Naive thymus-derived CD8-positive, alpha-beta T cell (primary cell): ENCODE data around the gene TRIM63. TPM values are rescaled to one million over a fixed set of nuclear protein-coding genes. Genes with fewer than 3 reads are reported as not detected.

Experiments
- ATAC-seq, 2 donors: fragments of 150-1000 bp; cut with Tn5 transposase in 1 of 2; sonication (Bioruptor Pico), chemical (Tn5 transposase) in 1 of 2; 1 replicate in 1 of 2; 2 replicates in 1 of 2; pipeline ENCODE4 v1.10.0; 2021; ENCODE audit warnings: mild to moderate bottlenecking in 2 of 2, moderate library complexity in 2 of 2
- POLR2A ChIA-PET: fragments of 350-600 bp; sonication (Branson Sonifier 250); formaldehyde crosslinking; loops from one replicate; lab custom pipeline; 2021; ENCODE audit warnings: antibody characterized with exemption; lab: Charles Lee
- DNase-seq, 10 donors: peaks; one replicate each; pipeline versions ENCODE4 v3.0.0 to v3.0.0-alpha.2; 2020 to 2022
- H3K27ac Mint-ChIP-seq, 10 donors: one replicate each; pipeline ENCODE4 v1.8.0; 2020 to 2022; ENCODE audit warnings: mild to moderate bottlenecking in 10 of 10, mixed read lengths in 10 of 10, moderate library complexity in 4 of 10, inconsistent platforms in 1 of 10
- H3K27me3 Mint-ChIP-seq, 5 donors: one replicate each; pipeline ENCODE4 v1.8.0; 2021 to 2022; ENCODE audit warnings: mixed read lengths in 5 of 5
- H3K36me3 Mint-ChIP-seq, 3 donors: one replicate each; pipeline ENCODE4 v1.8.0; 2020 to 2022; ENCODE audit warnings: mixed read lengths in 3 of 3, mild to moderate bottlenecking in 2 of 3, inconsistent platforms in 1 of 3
- H3K4me1 Mint-ChIP-seq, 4 donors: one replicate each; pipeline ENCODE4 v1.8.0; 2021 to 2022; ENCODE audit warnings: mixed read lengths in 4 of 4
- H3K4me3 Mint-ChIP-seq, 10 donors: one replicate each; pipeline ENCODE4 v1.8.0; 2020 to 2022; ENCODE audit warnings: mild to moderate bottlenecking in 10 of 10, mixed read lengths in 10 of 10, moderate library complexity in 6 of 10, inconsistent platforms in 1 of 10
- H3K9me3 Mint-ChIP-seq, 9 donors: one replicate each; pipeline ENCODE4 v1.8.0; 2020 to 2022; ENCODE audit warnings: mixed read lengths in 9 of 9, mild to moderate bottlenecking in 3 of 9, inconsistent platforms in 1 of 9, moderate library complexity in 1 of 9
- polyA plus RNA-seq, 3 donors: library from polyadenylated mRNA; unstranded; fragments of 300-500 nt; fragmentation: Illumina TruSeq; gene quantifications; one replicate each; pipeline ENCODE4 v1.2.3, GENCODE V29; 2021
- total RNA-seq, 8 experiments: library from RNA in 2 of 8; stranded (reverse) in 2 of 8; gene quantifications; one replicate each; pipeline ENCODE4 v1.2.3 and lab custom pipeline; 2021 to 2026

TRIM63 gene
- total and polyA plus RNA-seq, 5 experiments from 2014 or later = not detected

DNA sequence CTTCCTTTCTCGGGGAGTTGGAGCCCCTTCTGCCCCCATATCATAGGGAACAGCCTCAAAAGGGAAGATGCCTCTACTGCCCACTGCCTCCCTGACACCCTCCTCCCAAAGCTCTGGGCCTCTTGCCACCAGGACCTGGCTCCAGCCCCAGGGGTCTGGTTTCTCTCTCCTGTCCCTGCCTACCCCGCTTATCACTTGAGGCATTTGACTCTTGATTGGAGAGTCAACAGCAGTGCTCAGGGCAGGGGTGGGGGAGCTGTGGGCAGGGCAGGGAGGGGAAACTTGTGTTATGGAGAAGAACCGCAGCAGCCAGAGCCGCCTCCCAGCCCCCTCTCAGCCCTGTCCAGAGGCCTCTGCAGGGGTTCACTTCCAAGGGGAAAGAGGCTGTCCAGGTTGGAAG lies 573 bp downstream of the TRIM63 start:
- no peaks in the 10 kb centered on the region for H3K9me3 Mint-ChIP-seq
- H3K4me1 Mint-ChIP-seq = peaks cover 0 to 2% (median 0%) of the 10 kb centered on the region in 4 donors
- ATAC-seq = no peak
- peak overlapping the region in 1 of 10 donors; percentile 14 for H3K4me3 Mint-ChIP-seq
- DNase-seq = no peak
- no peak overlapping the region for H3K27ac Mint-ChIP-seq
- POLR2A ChIA-PET = interaction anchor here (0.6 kb wide), 1 partner anchor 639 kb away, joined by 3 read pairs; no protein-coding TSS in a partner anchor
- peaks cover 4 to 15% (median 5%) of the 10 kb centered on the region in 5 donors for H3K27me3 Mint-ChIP-seq
- no peaks in the 10 kb centered on the region for H3K36me3 Mint-ChIP-seq

DNA sequence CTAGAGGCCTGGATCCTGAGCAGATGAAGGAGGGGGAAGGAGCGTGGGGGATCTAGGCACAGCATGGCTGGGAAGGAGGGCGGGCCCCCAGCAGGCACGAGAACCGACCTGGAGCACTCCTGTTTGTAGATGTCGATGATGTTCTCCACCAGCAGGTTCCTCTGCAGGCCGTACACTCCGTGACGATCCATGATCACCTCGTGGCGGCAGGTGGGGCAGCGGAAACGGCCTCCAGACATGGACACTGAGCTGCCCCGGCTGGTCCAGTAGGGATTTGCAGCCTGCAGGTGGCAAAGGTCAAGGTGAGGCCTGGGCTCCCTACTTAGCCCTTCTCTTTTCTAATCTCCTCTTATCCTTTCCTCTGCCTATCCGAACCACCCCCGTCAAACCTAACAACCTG lies 1.3 kb downstream of the TRIM63 start:
- H3K4me3 Mint-ChIP-seq = no peak overlapping the region
- DNase-seq (no peak), ATAC-seq (no peak)
- H3K36me3 Mint-ChIP-seq = no peaks in the 10 kb centered on the region
- POLR2A ChIA-PET = no interaction called here
- H3K4me1 Mint-ChIP-seq = peaks cover 0 to 2% (median 0%) of the 10 kb centered on the region in 4 donors
- H3K27ac Mint-ChIP-seq = no peak overlapping the region
- peaks cover 3 to 12% (median 5%) of the 10 kb centered on the region in 5 donors for H3K27me3 Mint-ChIP-seq
- H3K9me3 Mint-ChIP-seq = no peaks in the 10 kb centered on the region

DNA sequence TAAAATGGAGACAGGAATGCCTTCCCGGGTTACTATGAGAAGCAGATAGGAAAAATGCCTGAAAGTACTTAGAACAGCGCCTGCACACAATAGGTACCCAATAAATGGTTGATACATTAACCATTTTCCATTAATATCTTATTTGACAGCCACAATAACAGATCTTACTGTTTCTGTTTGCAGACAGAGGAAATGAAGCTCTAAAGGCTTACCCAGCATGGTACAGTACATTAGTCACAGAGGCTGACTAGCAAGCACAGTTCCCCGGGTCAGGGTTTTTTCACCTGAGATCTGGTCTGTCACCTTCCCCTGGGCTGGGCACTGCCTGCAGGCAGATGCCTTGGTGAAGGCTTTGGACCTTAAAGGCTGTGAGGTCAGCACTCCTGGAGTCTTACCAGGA lies 2.9 kb downstream of the TRIM63 start:
- Mint-ChIP-seq H3K4me1 (peaks cover 0 to 2% (median 0%) of the 10 kb centered on the region in 4 donors), H3K27me3 (peaks cover 6 to 26% (median 8%) of the 10 kb centered on the region in 5 donors), H3K9me3 (no peaks in the 10 kb centered on the region), H3K4me3 (no peak overlapping the region), H3K36me3 (no peaks in the 10 kb centered on the region), H3K27ac (peak overlapping the region in 2 of 10 donors; percentile 58 to 71)
- DNase-seq = no peak
- no peak for ATAC-seq
- POLR2A ChIA-PET = interaction anchor here (0.5 kb wide), 1 partner anchor 9 kb away, joined by 4 read pairs; no protein-coding TSS in a partner anchor

DNA sequence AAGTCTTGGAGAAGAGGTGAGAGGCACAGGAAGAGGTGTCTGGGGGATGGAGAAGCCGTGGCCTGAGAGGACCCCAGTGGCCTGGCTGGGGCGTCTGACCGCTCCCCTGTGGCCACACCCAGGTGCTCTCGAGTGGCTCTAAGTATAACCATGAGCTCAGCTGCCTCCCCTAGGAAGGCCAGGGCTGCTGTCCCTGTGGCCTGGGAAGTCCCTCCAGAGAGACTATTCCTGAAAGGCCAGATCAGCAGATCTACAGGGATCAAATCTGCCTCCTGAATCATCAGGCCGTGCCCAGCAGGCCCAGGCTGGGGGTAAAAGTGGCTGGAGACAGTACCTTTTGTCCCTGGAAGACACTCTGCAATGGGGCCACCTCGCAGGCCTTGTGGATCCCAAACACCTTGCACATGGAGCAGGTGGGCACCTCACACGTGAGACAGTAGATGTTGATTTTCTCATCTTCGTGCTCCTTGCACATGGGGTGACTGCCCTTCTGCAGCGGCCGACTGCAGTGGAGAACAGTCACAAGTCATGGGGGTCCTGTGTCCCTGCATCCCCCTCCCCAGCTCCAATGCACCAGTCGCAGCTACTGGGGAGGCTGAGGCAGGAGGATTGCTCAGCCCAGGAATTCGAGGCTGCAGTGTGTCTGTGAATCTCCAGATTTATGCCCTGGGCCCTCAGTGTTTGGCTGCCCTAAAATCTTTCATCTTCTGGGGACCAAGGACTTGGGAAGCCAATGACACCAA lies 6.4 kb downstream of the TRIM63 start:
- DNase-seq (no peak), ATAC-seq (no peak)
- Mint-ChIP-seq H3K4me1 (no peaks in the 10 kb centered on the region), H3K9me3 (no peaks in the 10 kb centered on the region), H3K4me3 (no peak overlapping the region), H3K36me3 (no peaks in the 10 kb centered on the region), H3K27ac (peak overlapping the region in 1 of 10 donors; percentile 21), H3K27me3 (peaks cover 7 to 31% (median 15%) of the 10 kb centered on the region in 5 donors)
- POLR2A ChIA-PET = no interaction called here

DNA sequence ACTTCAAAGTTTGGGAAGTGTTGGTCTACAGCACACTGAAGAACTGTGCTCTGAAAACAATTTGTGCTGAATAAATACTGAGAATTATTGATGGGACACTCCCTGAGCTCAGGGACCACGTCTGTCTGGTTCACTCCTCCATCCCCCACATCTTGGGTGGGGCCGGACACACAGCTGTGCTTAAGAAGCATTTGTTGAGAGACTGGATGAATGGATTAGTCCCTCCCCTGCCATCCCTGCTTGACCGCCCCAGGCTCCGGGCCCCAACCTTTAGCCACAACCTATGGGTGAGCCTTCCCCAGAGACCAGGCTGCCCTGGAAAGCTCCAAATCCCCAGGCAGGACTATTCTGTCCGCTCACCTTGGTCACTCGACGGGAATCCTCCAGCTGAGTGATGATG lies 7.5 kb downstream of the TRIM63 start:
- no peaks in the 10 kb centered on the region for H3K9me3 Mint-ChIP-seq
- H3K4me1 Mint-ChIP-seq = no peaks in the 10 kb centered on the region
- H3K27ac Mint-ChIP-seq = no peak overlapping the region
- POLR2A ChIA-PET = no interaction called here
- H3K27me3 Mint-ChIP-seq = peaks cover 9 to 34% (median 18%) of the 10 kb centered on the region in 5 donors
- no peak for ATAC-seq
- no peaks in the 10 kb centered on the region for H3K36me3 Mint-ChIP-seq
- no peak overlapping the region for H3K4me3 Mint-ChIP-seq
- DNase-seq = no peak

DNA sequence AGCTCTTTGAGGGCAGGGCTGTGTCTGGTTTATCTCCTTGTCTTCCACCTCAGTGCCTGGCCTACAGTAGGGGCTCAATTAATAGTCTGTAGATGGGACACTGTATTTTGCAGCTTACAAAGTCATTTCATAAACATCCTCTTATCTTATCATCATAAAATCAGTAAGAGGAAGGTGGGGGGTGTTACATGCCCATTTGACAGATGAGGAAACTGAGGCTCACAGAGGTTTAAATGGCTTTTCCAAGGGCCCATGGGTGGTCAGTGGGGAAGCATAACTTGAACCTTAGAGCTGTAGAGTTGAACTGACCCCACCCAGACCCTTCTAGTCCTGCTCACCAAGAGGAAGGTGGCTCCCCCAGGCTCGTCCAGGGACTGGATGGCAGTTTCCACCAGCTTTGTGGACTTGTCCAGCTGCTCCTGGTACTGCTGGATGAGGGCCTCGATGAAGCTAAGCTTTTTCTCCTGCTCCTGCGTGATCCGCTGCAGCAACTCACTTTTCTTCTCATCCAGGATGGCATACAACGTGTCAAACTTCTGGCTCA lies 9.3 kb downstream of the TRIM63 start:
- DNase-seq (no peak), ATAC-seq (no peak)
- Mint-ChIP-seq H3K9me3 (no peaks in the 10 kb centered on the region), H3K4me1 (no peaks in the 10 kb centered on the region), H3K4me3 (no peak overlapping the region), H3K36me3 (no peaks in the 10 kb centered on the region), H3K27ac (no peak overlapping the region), H3K27me3 (peaks cover 6 to 47% (median 32%) of the 10 kb centered on the region in 5 donors)
- POLR2A ChIA-PET = interaction anchor here (0.6 kb wide), 1 partner anchor 1261 kb away, joined by 3 read pairs; no protein-coding TSS in a partner anchor

DNA sequence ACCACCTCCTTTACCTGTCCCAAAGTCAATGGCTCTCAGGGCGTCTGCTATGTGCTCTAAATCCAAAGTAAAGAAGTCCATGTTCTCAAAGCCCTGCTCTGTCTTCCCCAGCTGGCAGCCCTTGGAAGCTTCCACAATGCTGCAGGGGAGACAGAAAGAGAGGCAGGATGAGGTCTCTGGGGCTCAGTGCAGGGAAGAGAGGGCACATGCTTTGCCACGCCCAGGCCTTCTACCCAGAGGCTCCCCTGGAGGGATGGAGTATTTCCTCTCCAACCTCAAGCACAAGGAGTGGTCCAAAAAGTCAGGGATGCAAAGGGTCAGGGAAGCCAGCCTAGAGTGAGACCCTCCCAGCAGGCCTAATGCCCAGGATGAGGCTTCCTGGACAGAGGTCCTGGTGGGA lies 10.2 kb downstream of the TRIM63 start:
- no peak overlapping the region for H3K4me3 Mint-ChIP-seq
- DNase-seq (no peak), ATAC-seq (no peak)
- H3K4me1 Mint-ChIP-seq = no peaks in the 10 kb centered on the region
- no peak overlapping the region for H3K27ac Mint-ChIP-seq
- H3K9me3 Mint-ChIP-seq = no peaks in the 10 kb centered on the region
- POLR2A ChIA-PET = no interaction called here
- H3K36me3 Mint-ChIP-seq = no peaks in the 10 kb centered on the region
- H3K27me3 Mint-ChIP-seq = peaks cover 6 to 49% (median 32%) of the 10 kb centered on the region in 5 donors

DNA sequence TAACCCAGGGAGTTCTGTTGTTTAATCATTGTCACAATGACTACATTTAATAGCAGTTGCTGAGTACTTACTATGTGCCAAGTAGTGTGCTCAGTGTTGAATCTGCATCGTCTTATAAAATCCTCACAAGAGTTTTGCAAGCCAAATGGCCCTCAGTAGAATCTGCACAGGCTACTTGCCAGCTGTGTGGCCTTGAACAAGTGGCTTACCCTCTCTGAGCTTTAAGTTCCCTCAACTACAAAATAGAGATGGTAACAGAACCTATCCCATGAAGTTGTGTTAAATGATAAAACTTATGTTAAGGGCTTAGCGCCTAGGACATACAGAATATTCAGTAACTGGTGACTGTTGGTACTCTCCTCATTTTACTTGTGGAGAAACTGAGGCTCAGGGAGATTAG lies 12.4 kb downstream of the TRIM63 start:
- Mint-ChIP-seq H3K4me1 (peaks cover 0 to 7% (median 0%) of the 10 kb centered on the region in 4 donors), H3K9me3 (no peaks in the 10 kb centered on the region), H3K36me3 (no peaks in the 10 kb centered on the region), H3K27ac (no peak overlapping the region), H3K4me3 (no peak overlapping the region), H3K27me3 (peaks cover 10 to 48% (median 36%) of the 10 kb centered on the region in 5 donors)
- DNase-seq (no peak), ATAC-seq (no peak)
- POLR2A ChIA-PET = interaction anchor here (0.7 kb wide), 1 partner anchor 10 kb away, joined by 4 read pairs; no protein-coding TSS in a partner anchor

DNA sequence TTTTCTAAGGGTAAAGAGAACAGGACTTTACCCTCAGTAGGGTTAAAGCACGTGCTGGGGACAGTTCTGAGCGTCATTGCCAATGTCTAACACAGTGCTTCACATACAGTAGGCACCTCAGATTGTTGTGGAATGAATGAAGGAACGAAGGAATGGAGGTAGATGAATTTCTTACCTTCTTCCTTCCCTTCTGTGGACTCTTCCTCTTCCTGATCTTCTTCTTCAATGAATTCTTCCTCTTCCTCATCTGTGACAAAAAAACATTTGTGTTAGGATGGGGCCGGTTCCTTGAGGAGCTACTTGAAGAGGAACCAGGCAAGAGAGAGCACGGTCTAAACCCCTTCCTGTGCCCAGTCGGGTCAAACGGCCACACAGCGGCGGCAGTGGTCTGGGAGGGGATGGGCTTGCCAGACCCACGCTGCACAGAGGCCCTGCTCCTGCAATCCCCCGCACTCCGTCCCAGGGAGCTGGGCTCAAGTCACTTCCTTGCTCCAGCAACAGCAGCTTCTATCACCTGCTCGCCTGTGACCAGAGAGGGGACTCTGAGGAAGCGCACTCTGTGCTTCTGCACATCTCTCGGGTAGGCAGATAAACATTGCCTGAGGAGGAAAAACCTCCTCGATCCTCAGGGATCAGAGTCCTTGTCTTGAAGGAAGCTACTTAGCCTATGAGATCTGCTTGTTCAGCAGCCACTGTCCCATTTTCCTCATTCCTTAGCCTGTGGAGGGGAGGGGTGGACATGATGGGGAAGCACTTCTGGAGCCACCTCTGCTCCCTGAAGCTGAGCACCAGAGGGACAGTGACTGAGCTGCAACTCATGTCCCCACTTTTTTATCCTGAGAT lies 13.5 kb downstream of the TRIM63 start:
- no peak for ATAC-seq
- no peaks in the 10 kb centered on the region for H3K36me3 Mint-ChIP-seq
- peaks cover 0 to 7% (median 0%) of the 10 kb centered on the region in 4 donors for H3K4me1 Mint-ChIP-seq
- no peak for DNase-seq
- no peaks in the 10 kb centered on the region for H3K9me3 Mint-ChIP-seq
- H3K27ac Mint-ChIP-seq = no peak overlapping the region
- peaks cover 10 to 48% (median 41%) of the 10 kb centered on the region in 5 donors for H3K27me3 Mint-ChIP-seq
- POLR2A ChIA-PET = no interaction called here
- no peak overlapping the region for H3K4me3 Mint-ChIP-seq

DNA sequence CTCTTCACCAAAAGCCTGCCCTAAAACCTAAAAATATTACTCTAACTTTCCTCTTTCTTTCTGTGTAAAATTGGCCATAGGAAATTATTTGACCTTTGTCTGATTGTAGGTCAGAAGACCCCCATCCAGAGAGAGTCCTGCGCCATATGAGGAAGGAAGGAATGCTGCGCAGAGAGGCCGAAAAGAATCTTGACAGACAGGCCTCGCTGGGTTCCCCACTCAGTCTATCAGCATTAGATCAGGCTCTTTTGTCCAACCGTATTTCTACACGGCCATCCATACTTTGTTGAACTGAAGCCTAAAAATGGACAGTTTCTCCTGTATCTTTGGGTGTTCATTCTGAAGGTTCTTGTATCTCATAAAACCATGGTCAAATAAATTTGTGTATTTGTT lies 17.2 kb downstream of the TRIM63 start:
- ATAC-seq (no peak), DNase-seq (no peak)
- H3K4me3 Mint-ChIP-seq = no peak overlapping the region
- peaks cover 0 to 9% (median 3%) of the 10 kb centered on the region in 4 donors for H3K4me1 Mint-ChIP-seq
- no peaks in the 10 kb centered on the region for H3K9me3 Mint-ChIP-seq
- H3K36me3 Mint-ChIP-seq = no peaks in the 10 kb centered on the region
- H3K27ac Mint-ChIP-seq = no peak overlapping the region
- POLR2A ChIA-PET = no interaction called here
- H3K27me3 Mint-ChIP-seq = peaks cover 17 to 72% (median 55%) of the 10 kb centered on the region in 5 donors

DNA sequence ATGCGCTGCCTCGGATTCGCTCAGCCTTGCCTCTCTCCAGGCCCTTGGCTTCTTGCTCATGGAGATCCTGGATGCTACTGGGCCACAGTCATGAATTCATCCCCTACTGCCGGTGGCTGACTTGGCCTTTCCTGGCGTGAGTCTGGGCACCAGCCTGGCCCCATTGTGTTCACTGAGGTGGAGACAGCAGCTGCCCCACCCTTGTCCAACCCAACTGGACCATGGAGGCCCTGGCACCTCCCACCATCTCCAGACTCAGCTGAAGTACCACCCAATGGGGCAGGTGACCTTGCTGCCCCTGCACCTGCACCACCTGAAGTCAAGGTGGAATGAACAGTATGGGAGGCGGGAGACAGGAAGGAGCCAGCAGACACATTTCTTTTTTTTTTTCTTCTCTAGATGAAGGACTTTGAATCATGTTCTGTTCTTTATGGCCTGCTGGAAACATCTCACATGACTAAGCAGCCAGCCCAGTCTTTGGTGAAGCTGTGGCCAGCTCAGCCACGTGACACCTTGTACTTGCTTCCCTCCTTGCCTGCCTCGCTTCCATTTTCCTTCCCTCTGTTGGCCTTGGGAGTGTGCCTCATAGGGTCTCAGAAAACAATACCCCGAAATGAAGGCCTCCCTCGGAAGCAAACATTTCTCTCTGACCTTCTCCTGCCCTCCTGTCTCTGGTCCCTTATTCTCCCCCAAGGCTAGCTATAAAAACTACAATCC lies 17.7 kb downstream of the TRIM63 start:
- H3K27ac Mint-ChIP-seq = no peak overlapping the region
- peaks cover 22 to 72% (median 58%) of the 10 kb centered on the region in 5 donors for H3K27me3 Mint-ChIP-seq
- no peak overlapping the region for H3K4me3 Mint-ChIP-seq
- DNase-seq (no peak), ATAC-seq (no peak)
- H3K9me3 Mint-ChIP-seq = no peaks in the 10 kb centered on the region
- no peaks in the 10 kb centered on the region for H3K36me3 Mint-ChIP-seq
- POLR2A ChIA-PET = no interaction called here
- H3K4me1 Mint-ChIP-seq = peaks cover 0 to 14% (median 6%) of the 10 kb centered on the region in 4 donors

DNA sequence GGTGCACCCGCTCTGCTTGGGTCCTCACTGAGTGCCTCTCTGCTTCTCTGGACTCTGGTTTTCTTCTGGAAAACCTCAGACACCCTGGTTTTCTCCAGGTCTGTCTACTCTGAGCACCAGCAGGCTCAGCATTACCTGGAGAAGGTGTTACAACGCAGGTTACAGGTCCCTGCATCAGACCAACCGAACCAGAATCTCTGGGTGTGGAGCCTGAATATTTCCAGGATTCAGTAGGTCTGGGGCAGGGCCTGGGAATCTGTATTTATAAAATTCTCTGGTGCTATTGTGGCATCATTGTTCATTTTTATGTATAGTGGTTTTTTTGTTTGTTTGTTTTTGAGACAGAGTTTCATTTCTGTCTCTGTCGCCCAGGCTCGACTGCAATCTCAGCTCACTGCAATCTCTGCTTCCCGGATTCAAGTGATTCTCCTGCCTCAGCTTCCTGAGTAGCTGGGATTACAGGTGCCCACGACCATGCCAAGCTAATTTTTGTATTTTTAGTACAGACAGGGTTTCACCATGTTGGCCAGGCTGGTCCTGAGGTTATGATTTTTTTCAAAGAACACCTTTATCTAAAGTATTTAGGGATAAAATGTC lies 20.1 kb downstream of the TRIM63 start:
- Mint-ChIP-seq H3K4me3 (peak overlapping the region in 2 of 10 donors; percentile 8 to 47), H3K9me3 (no peaks in the 10 kb centered on the region), H3K27ac (no peak overlapping the region), H3K36me3 (no peaks in the 10 kb centered on the region), H3K4me1 (peaks cover 0 to 14% (median 6%) of the 10 kb centered on the region in 4 donors), H3K27me3 (peaks cover 31 to 75% (median 58%) of the 10 kb centered on the region in 5 donors)
- POLR2A ChIA-PET = no interaction called here
- no peak for DNase-seq
- no peak for ATAC-seq
